Immature natural killer cell (primary cell): ENCODE data around the gene GPR173. TPM values are rescaled to one million over a fixed set of nuclear protein-coding genes. Genes with fewer than 3 reads are reported as not detected.

Experiments
- DNase-seq, 3 donors: peaks; one replicate each; pipeline ENCODE4 v3.0.0; 2022; ENCODE audit warnings: mixed read lengths in 1 of 3
- H3K27ac Mint-ChIP-seq, 6 donors: one replicate each; pipeline ENCODE4 v1.8.0; 2020; ENCODE audit warnings: mixed read lengths in 6 of 6, mild to moderate bottlenecking in 5 of 6, inconsistent platforms in 4 of 6, moderate library complexity in 3 of 6
- H3K27me3 Mint-ChIP-seq, 3 donors: one replicate each; pipeline ENCODE4 v1.8.0; 2020 to 2021; ENCODE audit warnings: low read depth in 3 of 3, mild to moderate bottlenecking in 3 of 3, mixed read lengths in 3 of 3, moderate library complexity in 3 of 3, inconsistent platforms in 1 of 3
- H3K36me3 Mint-ChIP-seq, 3 donors: one replicate each; pipeline ENCODE4 v1.8.0; 2020; ENCODE audit warnings: mixed read lengths in 3 of 3, inconsistent platforms in 2 of 3, mild to moderate bottlenecking in 2 of 3
- H3K4me1 Mint-ChIP-seq, 2 donors: one replicate each; pipeline ENCODE4 v1.8.0; 2020; ENCODE audit warnings: inconsistent platforms in 2 of 2, mild to moderate bottlenecking in 2 of 2, mixed read lengths in 2 of 2, moderate library complexity in 1 of 2
- H3K4me3 Mint-ChIP-seq, 5 donors: one replicate each; pipeline ENCODE4 v1.8.0; 2020; ENCODE audit warnings: mild to moderate bottlenecking in 5 of 5, mixed read lengths in 5 of 5, inconsistent platforms in 3 of 5, moderate library complexity in 3 of 5
- H3K9me3 Mint-ChIP-seq, 6 donors: one replicate each; pipeline ENCODE4 v1.8.0; 2020; ENCODE audit warnings: mild to moderate bottlenecking in 6 of 6, mixed read lengths in 6 of 6, inconsistent platforms in 4 of 6, moderate library complexity in 3 of 6
- polyA plus RNA-seq, 3 donors: library from polyadenylated mRNA; unstranded; fragments of 300-500 nt; fragmentation: Illumina TruSeq; gene quantifications; one replicate each; pipeline ENCODE4 v1.2.3, GENCODE V29; 2021

GPR173 gene
- polyA plus RNA-seq, 3 donors from 2014 or later, result not detected

DNA sequence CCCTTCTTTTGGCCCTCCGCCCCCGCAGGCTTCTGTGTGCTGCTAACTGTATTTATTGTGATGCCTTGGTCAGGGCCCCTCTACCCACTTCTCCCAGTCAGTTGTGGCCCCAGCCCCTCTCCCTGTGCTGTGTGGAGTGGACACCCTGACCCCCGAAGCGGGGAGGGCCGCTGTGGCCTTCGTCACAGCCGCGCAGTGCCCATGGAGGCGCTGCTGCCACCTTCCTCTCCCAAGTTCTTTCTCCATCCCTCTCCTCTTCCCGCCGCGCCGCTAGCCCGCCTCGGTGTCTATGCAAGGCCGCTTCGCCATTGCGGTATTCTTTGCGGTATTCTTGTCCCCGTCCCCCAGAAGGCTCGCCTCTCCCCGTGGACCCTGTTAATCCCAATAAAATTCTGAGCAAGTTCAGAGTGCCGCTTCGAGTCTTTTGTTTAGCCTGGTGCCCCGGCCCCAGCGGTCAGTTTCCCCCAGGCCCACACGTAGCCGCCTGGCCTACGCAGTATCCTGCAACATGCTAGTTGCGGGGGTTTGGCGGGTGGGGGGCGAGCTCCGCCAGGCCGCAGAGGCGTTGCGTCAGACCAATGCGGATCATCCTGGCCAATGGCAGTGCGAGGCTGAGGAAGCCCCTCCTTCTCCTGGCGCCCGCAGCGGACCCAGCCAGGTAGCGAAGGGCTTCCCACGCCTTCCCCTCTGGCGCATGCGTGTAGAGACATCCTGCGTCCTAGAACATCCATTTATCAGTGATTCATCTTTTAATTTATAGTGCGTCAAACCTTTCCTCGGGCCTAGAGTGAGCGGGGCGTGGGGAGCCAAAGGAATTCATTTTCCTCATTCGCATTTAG is 39.8 kb downstream of the GPR173 start:
- Mint-ChIP-seq H3K27ac (peak overlapping the region; percentile 23 to 94 (median 85)), H3K4me3 (peak overlapping the region; percentile 76 to 89 (median 85)), H3K27me3 (peaks cover 21 to 31% (median 28%) of the 10 kb centered on the region in 3 donors), H3K4me1 (peaks cover 22 to 26% of the 10 kb centered on the region in 2 donors), H3K36me3 (peaks cover 7 to 11% (median 8%) of the 10 kb centered on the region in 3 donors), H3K9me3 (no peaks in the 10 kb centered on the region)
- peak; percentile 58 to 66 (median 62) for DNase-seq

DNA sequence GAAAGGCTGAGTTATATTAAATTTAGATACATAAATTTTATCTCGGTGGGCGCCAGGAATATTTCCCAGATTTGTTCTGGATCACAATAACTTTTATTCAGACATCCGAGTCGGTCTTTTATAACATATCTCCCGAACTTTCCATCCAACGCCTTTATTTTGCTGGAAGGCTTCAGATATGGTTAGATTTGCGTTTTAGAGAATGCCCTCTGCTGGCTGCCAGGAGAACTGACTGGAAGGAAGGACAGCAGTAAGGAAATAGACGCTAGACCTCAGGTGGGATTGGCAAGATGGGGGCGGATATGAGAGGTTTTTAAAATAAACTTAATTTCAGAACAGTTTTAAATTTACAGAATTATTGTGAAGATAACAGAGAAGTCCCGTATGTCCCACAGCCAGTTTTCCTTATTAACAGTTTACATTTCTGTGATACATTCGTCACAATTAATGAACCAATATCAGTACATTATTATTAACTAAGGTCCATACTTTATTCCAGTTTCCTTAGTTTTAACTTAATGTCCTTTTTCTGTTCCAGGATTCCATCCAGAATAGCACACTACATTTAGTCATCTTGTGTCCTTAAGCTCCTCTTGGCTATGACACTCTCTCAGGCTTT is 40.7 kb downstream of the GPR173 start:
- Mint-ChIP-seq H3K27ac (peak overlapping the region in 4 of 6 donors; percentile 36 to 94 (median 87)), H3K4me3 (peak overlapping the region; percentile 76 to 89 (median 85)), H3K4me1 (peaks cover 23 to 25% of the 10 kb centered on the region in 2 donors), H3K9me3 (no peaks in the 10 kb centered on the region), H3K27me3 (peaks cover 19 to 27% (median 23%) of the 10 kb centered on the region in 3 donors), H3K36me3 (peaks cover 7 to 11% (median 8%) of the 10 kb centered on the region in 3 donors)
- DNase-seq, result peak; percentile 35 to 51 (median 43)

DNA sequence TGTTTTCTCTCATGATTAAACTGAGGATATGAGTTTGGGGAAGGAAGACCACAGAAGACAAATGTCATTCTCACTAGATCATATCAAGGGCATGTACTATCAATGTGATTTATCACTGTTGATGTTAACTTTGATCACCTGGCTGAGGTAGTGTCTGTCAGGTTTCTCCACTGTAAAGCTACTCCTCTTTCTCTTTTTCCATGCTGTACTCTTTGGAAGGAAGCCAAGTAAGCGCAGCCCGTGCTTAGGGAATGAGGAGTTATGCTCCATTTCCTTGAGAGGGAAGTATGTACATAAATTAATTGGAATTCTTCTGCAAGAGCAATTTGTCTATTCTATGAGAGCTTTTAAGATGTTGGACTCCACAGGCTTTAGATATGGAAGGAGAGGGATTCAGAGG is 41.3 kb downstream of the GPR173 start:
- Mint-ChIP-seq H3K27me3 (peaks cover 19 to 21% (median 20%) of the 10 kb centered on the region in 3 donors), H3K9me3 (no peaks in the 10 kb centered on the region), H3K36me3 (peaks cover 7 to 10% (median 8%) of the 10 kb centered on the region in 3 donors), H3K4me3 (no peak overlapping the region), H3K4me1 (peaks cover 28 to 30% of the 10 kb centered on the region in 2 donors), H3K27ac (no peak overlapping the region)
- DNase-seq, result no peak

DNA sequence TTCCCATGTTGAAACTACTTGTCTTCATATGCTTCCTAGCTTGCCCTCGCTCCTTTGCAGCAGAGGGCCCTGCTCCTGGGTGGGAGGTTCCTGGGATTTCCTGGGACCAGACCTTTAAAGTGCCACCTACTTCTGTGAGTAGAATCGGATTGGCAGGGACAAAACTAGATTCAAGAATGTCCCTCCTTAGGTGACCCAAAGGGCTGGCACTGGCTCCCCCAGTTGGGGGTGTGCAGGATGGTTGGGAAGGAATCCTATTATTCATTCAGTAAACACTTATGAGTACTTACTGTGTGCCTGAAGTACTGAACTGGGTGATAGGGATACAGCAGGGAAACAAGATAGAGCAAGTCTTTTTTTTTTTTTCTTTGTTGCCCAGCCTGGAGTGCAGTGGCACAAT is 42.8 kb downstream of the GPR173 start:
- Mint-ChIP-seq H3K27me3 (peaks cover 10 to 23% (median 12%) of the 10 kb centered on the region in 3 donors), H3K9me3 (no peaks in the 10 kb centered on the region), H3K4me3 (no peak overlapping the region), H3K4me1 (peaks cover 28 to 33% of the 10 kb centered on the region in 2 donors), H3K36me3 (no peaks in the 10 kb centered on the region), H3K27ac (no peak overlapping the region)
- no peak for DNase-seq

DNA sequence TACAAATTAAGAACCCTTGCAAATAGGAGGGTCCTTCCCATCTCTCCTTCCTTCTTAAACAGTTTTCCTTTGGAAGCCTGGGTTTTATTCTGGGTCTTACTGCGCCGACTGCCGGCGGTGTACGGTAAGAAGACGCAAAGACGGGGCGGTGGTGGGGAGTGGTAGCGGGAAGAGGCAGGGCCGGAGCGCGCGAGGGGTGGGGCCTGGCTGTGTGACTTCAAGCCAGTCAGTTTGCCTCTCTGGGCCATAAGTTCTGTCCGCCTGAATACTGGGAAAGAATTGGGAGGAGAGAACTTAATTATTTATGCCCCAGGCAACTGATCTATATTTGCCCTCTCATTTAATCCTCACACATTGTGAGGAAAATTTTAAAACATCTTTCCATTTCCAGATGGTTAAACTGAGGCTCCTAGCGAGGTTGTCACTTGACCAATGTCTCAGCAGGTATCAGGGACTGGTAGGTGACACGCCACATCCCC is 44.6 kb downstream of the GPR173 start:
- DNase-seq, result peak; percentile 63 to 70 (median 65)
- H3K27me3 Mint-ChIP-seq, result peaks cover 5 to 11% (median 5%) of the 10 kb centered on the region in 3 donors
- H3K36me3 Mint-ChIP-seq, result no peaks in the 10 kb centered on the region
- no peaks in the 10 kb centered on the region for H3K9me3 Mint-ChIP-seq
- H3K4me3 Mint-ChIP-seq, result peak overlapping the region; percentile 85 to 88 (median 86)
- H3K4me1 Mint-ChIP-seq, result peaks cover 26 to 33% of the 10 kb centered on the region in 2 donors
- H3K27ac Mint-ChIP-seq, result peak overlapping the region; percentile 71 to 91 (median 84)

DNA sequence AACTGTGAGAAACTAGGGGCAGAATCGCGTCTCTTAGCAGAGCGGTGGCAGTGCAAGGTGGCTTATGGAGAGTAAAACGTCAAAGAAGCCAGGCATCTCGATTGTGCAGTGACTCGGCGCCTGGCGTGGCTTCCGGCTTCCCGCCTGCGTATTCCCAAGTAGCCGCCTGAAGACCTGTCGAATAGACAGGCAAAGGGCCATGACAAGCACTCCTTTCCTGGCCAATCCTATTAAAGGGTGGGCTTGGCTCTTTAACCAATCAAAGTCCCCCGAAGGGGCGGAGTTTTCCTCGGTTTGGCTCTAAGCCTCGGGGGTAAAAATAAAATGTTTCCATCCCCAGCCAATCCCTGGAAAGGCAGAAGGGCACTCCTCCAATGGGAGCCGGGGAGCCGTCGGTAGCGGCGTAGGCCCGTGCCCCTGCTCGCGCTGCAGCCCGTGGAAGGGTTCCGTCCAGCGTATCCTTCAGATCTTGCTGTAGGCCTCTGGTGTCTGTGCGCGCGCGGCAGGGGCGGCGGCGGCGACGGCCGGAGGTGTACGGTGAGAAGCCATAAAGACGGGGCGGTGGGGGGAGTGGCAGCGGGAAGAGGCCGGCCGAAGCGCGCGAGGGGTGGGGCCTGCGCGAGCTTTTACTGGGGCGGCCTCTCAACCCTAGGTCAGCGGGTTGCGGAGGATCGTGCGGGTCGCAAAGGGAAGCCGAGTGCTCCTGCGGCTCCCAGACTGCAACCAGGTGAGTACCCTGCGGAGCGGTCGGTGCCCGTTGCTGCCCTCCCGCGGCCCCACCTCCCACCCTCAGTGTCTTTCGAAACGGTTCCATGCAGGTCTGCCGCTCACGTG is 45.4 kb downstream of the GPR173 start, which contains the start of gene KANTR:
Gene KANTR, plus strand, starts transcription at position 395 of the 834 bp plus-strand sequence. CDS start 30,131 bp downstream, outside the sequence.
- peaks cover 19 to 26% of the 10 kb centered on the region in 2 donors for H3K4me1 Mint-ChIP-seq
- no peaks in the 10 kb centered on the region for H3K9me3 Mint-ChIP-seq
- peak; percentile 83 to 84 (median 83) for DNase-seq
- peak within 1 kb of the TSS; percentile 85 to 88 (median 86) for H3K4me3 Mint-ChIP-seq
- H3K27me3 Mint-ChIP-seq, result peaks cover 0 to 7% (median 3%) of the 10 kb centered on the region in 3 donors
- peak within 1 kb of the TSS; percentile 71 to 91 (median 84) for H3K27ac Mint-ChIP-seq
- H3K36me3 Mint-ChIP-seq, result no peaks in the 10 kb centered on the region

DNA sequence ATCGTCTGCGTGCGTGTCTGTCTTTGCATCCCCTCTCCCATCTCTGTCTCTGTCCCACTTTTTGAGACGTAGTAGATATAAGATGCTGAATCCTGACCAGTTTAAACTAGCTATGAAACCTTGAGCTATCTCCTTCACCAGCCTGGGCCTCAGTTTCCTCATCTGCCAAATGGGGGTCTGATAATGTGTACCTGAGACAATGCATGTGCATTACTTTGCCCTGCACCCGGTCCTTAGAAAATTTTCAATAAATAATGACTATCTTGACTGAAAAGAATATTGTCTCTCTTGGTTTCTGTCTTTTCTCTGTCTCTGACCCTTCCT is 46.0 kb downstream of the GPR173 start:
- Mint-ChIP-seq H3K27me3 (peaks cover 0 to 4% (median 3%) of the 10 kb centered on the region in 3 donors), H3K9me3 (no peaks in the 10 kb centered on the region), H3K27ac (peak overlapping the region; percentile 46 to 91 (median 83)), H3K4me1 (peaks cover 16 to 21% of the 10 kb centered on the region in 2 donors), H3K4me3 (peak overlapping the region; percentile 85 to 88 (median 86)), H3K36me3 (no peaks in the 10 kb centered on the region)
- DNase-seq, result no peak

DNA sequence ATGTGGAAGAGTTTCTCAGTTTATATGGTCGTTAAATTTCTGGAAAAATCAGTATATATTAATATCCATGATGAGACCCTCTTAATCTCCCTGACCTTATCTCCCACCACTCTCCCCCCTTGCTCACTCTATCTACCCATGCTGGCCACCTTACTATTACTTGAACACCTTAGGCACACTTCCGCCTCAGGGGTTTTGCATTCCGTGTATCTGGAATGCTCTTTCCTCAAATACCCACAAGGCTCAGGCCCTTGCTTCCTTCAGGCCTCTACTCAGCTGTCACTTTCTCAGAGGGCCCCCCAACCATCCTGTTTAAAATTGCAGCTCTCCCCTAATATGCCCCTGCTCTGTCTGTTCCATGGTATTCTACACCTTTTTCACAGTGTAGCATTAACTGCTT is 47.2 kb downstream of the GPR173 start:
- Mint-ChIP-seq H3K27ac (peak overlapping the region in 2 of 6 donors; percentile 13 to 18), H3K4me1 (peaks cover 16 to 21% of the 10 kb centered on the region in 2 donors), H3K9me3 (no peaks in the 10 kb centered on the region), H3K4me3 (peak overlapping the region in 2 of 5 donors; percentile 1 to 38), H3K36me3 (peaks cover 0 to 1% (median 0%) of the 10 kb centered on the region in 3 donors), H3K27me3 (peaks cover 0 to 4% (median 3%) of the 10 kb centered on the region in 3 donors)
- DNase-seq, result no peak

DNA sequence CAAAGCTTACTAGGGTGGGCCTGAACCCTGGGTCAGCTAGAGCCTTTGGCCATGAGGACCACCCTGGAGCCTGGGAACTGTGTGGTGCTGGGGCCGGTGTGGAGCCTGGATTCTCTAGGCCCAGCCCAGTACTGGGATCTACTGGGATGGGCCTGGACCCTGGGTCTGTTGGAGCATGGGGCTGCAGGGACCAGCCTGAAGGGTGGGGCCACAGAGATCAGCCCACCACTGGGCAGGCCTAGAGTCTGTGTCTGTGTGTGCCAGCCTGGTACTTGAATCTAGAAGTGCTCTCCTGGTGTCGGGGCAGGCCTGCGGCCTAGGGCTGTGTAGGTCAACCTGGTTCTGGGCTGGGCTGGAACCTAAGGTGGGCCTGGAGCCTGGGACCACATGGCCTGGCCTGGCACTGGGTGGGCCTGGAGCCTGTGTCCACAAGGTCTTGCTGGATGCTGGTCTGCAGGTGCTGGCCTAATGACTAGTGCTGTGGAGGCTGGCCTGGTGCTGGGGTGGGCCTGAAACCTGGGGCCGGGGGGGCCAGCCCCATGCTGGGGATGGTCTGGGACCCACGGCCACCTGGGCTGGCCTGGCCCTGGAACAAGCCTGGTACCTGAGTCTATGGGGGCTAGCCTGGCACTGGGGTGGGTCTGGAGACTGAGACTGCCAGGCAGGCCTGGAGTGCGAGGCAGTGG is 66.4 kb downstream of the GPR173 start:
- Mint-ChIP-seq H3K27me3 (peaks cover 0 to 4% (median 0%) of the 10 kb centered on the region in 3 donors), H3K9me3 (no peaks in the 10 kb centered on the region), H3K27ac (no peak overlapping the region), H3K4me3 (no peak overlapping the region), H3K4me1 (peaks cover 0 to 6% of the 10 kb centered on the region in 2 donors), H3K36me3 (peaks cover 0 to 5% (median 0%) of the 10 kb centered on the region in 3 donors)
- DNase-seq, result no peak

DNA sequence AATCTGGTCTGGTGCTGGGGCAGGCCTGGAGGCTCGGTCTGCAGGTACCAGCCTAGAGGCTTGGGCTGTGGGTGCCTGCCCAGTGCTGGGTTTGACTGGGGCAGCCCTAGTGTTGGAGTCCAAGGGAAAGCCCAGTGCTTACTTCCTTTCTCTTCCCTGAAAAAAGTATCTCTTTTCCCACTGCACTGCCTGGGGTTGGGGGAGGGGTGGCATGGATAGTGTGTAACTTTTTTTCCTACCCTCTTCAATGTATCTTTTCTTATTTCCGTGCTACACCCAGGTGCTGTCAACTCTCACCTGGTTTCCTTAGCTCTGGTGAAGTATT is 66.9 kb downstream of the GPR173 start:
- Mint-ChIP-seq H3K36me3 (peaks cover 0 to 5% (median 0%) of the 10 kb centered on the region in 3 donors), H3K4me3 (no peak overlapping the region), H3K4me1 (peaks cover 0 to 6% of the 10 kb centered on the region in 2 donors), H3K27me3 (peaks cover 0 to 4% (median 0%) of the 10 kb centered on the region in 3 donors), H3K27ac (no peak overlapping the region), H3K9me3 (no peaks in the 10 kb centered on the region)
- DNase-seq, result no peak

DNA sequence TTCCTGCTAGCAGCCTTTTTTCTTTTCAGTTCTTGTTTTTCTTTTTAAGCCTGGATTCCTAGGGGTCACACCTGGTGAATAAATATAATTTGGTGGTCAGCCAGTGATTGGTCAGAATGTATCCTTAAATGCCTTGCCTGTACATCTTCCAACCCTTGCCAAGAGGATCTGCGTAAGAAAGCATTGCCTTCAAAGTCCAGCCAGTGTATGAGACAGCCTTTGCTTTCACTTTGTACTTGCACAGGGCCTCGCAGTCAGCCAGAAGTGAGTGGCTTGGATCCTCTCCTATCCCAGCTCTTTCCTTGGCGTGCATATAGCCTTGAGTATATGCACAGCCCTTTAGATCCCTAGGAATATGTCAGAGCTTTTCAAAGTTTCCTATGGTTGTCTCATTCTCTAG is 67.5 kb downstream of the GPR173 start:
- H3K4me3 Mint-ChIP-seq, result peak overlapping the region in 1 of 5 donors; percentile 10
- H3K36me3 Mint-ChIP-seq, result peaks cover 0 to 5% (median 0%) of the 10 kb centered on the region in 3 donors
- no peaks in the 10 kb centered on the region for H3K9me3 Mint-ChIP-seq
- H3K27ac Mint-ChIP-seq, result no peak overlapping the region
- peaks cover 0 to 6% of the 10 kb centered on the region in 2 donors for H3K4me1 Mint-ChIP-seq
- H3K27me3 Mint-ChIP-seq, result peaks cover 0 to 4% (median 0%) of the 10 kb centered on the region in 3 donors
- no peak for DNase-seq

DNA sequence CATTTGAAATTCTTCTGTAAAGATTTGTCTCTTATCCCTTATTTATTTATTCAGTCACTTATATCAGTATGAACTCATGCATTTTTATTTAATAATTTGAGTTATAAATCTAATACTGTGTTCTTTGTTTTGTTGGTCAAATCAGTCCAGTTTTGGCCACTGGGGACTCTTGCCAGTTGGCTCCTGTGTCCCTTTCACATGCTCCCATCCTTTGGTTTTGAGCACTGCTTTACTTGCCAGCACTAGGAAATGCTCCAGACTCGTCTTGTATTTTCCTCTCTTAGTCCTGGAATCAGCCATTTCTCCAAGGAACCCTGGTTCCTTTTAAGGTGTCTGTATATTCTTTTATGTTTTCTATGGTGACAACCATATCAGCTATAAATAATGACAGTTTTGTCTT is 73.4 kb downstream of the GPR173 start:
- H3K9me3 Mint-ChIP-seq, result peaks cover 0 to 1% (median 0%) of the 10 kb centered on the region in 6 donors
- H3K4me1 Mint-ChIP-seq, result peaks cover 10 to 21% of the 10 kb centered on the region in 2 donors
- H3K36me3 Mint-ChIP-seq, result no peaks in the 10 kb centered on the region
- no peak overlapping the region for H3K4me3 Mint-ChIP-seq
- peak overlapping the region in 1 of 6 donors; percentile 30 for H3K27ac Mint-ChIP-seq
- H3K27me3 Mint-ChIP-seq, result peaks cover 0 to 10% (median 0%) of the 10 kb centered on the region in 3 donors
- DNase-seq, result no peak
